ENCODE measurements around the gene NELFA.

NELFA gene

DNA sequence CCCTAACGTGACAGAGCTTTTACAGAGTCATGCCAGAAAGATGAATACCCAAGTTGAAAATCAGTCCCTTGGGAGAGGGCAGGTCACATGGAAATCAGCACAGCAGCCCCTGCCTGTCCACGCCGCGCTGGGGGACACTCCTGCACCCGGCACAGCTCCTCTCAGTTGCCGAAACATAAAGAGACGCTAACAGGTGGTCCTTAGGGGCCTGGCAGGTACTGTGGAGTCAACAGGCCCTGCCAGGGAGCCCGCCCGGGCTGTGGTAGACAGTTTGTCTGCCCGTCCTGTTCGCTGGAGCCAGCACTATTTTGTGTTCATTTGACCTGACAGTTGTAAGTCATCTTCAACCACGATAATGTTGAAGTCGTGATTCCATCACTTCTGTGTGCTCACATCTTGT, 30.5 kb downstream of the NELFA start:
- Histone ChIP-seq H3K4me3 (ENCODE audit: low read depth, low read length) (no peak overlapping the region), H3K27me3 (ENCODE audit: insufficient read depth, low read depth, severe bottlenecking) (no peaks in the 10 kb centered on the region), H3K9me3 (ENCODE audit: severe bottlenecking) (no peaks in the 10 kb centered on the region), H3K36me3 (peaks cover 100% of the 10 kb centered on the region), H3K27ac (no peak overlapping the region)
- no peak for TF ChIP-seq CTCF (IDR thresholded peaks at IDR 0.05; ENCODE audit: low read depth, low read length)
- DNase-seq, result no peak

DNA sequence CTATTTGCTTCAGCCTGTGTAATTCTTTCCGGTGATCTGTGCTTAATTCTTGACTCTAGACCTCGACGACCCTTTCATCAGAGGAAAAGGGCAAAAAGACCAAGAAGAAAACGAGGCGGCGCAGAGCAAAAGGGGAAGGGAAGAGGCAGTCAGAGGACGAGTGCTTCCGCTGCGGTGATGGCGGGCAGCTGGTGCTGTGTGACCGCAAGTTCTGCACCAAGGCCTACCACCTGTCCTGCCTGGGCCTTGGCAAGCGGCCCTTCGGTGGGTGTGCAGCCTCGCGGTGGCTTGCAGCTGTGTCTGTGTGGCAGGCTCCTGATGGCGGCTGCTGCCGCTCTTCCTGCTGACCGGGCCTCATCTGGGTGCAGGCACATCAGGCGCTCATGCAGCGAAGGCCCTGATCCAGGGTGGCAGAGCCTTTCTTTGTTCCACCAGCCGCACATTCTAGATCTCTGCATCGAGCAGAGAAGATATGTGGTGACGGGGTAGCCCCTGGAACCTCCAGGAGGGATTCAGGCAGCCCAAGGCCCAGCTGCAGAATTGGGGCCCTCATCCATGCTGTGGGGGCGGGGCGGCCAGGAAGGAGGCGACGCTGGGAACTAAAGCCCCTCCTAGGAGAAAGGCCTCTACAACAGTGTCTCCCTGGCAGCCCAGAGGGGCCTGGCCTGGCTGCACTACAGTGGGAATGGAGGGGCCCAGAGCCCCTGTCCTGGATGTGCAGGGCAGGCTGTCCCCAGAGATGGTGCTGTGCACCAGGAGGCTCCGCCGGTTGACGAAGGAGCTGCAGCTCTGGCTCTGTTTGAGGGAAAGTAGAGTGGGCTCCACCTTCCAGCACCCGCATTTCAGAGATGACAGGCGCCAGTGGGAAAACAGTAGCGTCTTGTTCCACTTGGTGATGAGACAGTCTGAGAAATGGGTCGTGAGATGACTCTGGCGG, 32.1 kb downstream of the NELFA start:
- Histone ChIP-seq H3K36me3 (peaks cover 99% of the 10 kb centered on the region), H3K4me3 (ENCODE audit: low read depth, low read length) (no peak overlapping the region), H3K27ac (no peak overlapping the region), H3K9me3 (ENCODE audit: severe bottlenecking) (no peaks in the 10 kb centered on the region), H3K27me3 (ENCODE audit: insufficient read depth, low read depth, severe bottlenecking) (no peaks in the 10 kb centered on the region)
- DNase-seq, result no peak
- no peak for TF ChIP-seq CTCF (IDR thresholded peaks at IDR 0.05; ENCODE audit: low read depth, low read length)

DNA sequence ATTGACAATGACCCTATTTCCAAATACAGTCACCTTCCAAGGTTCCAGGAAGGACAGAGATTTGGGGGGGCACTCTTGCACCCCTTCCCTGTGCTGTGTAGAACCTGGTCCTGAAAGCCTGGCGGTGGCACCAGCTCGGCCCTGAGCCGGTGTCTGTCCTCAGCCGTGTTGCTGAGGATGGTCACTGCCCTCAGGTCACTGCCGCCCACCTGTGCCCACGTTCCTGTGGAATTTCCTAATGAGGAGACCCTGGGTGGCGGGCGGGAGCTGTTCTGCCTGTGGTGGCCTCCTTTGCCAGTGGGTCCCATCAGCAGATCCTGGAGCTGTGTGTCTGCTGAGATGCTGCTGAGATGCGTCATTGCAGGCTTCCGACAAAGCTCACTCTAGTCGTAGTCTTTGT, 32.9 kb downstream of the NELFA start:
- Histone ChIP-seq H3K27ac (no peak overlapping the region), H3K4me3 (ENCODE audit: low read depth, low read length) (no peak overlapping the region), H3K27me3 (ENCODE audit: insufficient read depth, low read depth, severe bottlenecking) (no peaks in the 10 kb centered on the region), H3K9me3 (ENCODE audit: severe bottlenecking) (no peaks in the 10 kb centered on the region), H3K36me3 (peaks cover 99% of the 10 kb centered on the region)
- TF ChIP-seq CTCF (IDR thresholded peaks at IDR 0.05; ENCODE audit: low read depth, low read length), result no peak
- DNase-seq, result no peak

DNA sequence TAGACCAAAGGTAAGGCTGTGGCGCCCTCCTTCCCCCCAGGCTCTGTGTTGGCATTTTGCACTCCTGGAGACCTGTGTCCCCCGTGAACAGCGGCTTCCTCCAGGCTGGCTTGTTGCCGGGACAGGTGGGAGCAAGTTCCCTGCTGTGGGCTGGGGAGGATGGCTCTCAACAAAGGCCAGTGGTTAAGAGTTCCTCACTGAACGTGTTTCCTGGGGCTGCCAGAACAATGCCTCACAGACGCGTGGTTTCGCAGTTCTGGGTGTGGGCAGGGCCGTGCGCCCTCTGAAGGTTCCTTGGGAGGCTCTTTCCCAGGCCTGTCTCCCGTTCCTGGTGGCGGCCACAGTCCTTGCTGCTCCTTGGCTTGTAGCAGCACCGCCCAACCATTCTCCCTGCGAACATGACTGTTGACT, 33.4 kb downstream of the NELFA start:
- no peak for DNase-seq
- no peaks in the 10 kb centered on the region for H3K27me3 ChIP-seq (ENCODE audit: insufficient read depth, low read depth, severe bottlenecking)
- H3K4me3 ChIP-seq (ENCODE audit: low read depth, low read length), result no peak overlapping the region
- no peak for TF ChIP-seq CTCF (IDR thresholded peaks at IDR 0.05; ENCODE audit: low read depth, low read length)
- H3K27ac ChIP-seq, result no peak overlapping the region
- H3K36me3 ChIP-seq, result peaks cover 99% of the 10 kb centered on the region
- H3K9me3 ChIP-seq (ENCODE audit: severe bottlenecking), result no peaks in the 10 kb centered on the region

DNA sequence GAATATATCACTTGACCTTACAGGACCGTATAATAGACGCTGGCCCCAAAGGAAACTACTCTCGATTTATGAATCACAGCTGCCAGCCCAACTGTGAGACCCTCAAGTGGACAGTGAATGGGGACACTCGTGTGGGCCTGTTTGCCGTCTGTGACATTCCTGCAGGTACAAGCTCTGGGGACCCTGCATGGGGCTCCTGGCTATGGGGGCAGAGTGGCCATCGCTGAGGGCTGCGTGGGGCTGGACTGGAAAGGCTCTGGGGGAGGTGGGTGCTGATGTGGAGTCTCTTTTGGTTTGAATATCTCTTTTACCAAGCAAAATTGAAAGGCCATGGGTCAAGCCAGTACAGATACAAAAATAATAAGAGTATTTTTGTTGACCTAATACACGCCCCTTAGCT, 33.9 kb downstream of the NELFA start:
- H3K9me3 ChIP-seq (ENCODE audit: severe bottlenecking), result no peaks in the 10 kb centered on the region

More for the DNA sequence above, 33.9 kb downstream of the NELFA start:
- TF ChIP-seq CTCF (IDR thresholded peaks at IDR 0.05; ENCODE audit: low read depth, low read length), result no peak
- Histone ChIP-seq H3K4me3 (ENCODE audit: low read depth, low read length) (no peak overlapping the region), H3K36me3 (peaks cover 99% of the 10 kb centered on the region), H3K27ac (no peak overlapping the region), H3K27me3 (ENCODE audit: insufficient read depth, low read depth, severe bottlenecking) (no peaks in the 10 kb centered on the region)
- no peak for DNase-seq
